Prostate gland (tissue), 2 donors: ENCODE data around the gene KCNK7. TPM values are rescaled to one million over a fixed set of nuclear protein-coding genes. Genes with fewer than 3 reads are reported as not detected.

Experiments
- DNase-seq: peaks from one replicate; pipeline ENCODE4 v3.0.0-alpha.2; 2019; ENCODE audit warnings: low spot score
- H3K27ac ChIP-seq, 2 donors: fragments of 200-600 bp; sonication (generic); 2 replicates each; pipeline ENCODE4 v1.5.1; 2017 to 2019
- H3K27me3 ChIP-seq: fragments of 200-600 bp; sonication (generic); replicated peaks from 2 replicates; pipeline ENCODE4 v1.5.1; 2019; ENCODE audit not compliant: insufficient read depth
- H3K36me3 ChIP-seq, 2 donors: fragments of 200-600 bp; sonication (generic); 1 replicate in 1 of 2; 2 replicates in 1 of 2; pipeline versions ENCODE4 v1.5.1 to v1.8.1; 2017 to 2019
- H3K4me1 ChIP-seq: fragments of 200-600 bp; sonication (generic); replicated peaks from 2 replicates; pipeline ENCODE4 v1.5.1; 2019
- H3K4me3 ChIP-seq, 2 donors: fragments of 200-600 bp; sonication (generic); 2 replicates each; pipeline ENCODE4 v1.5.1; 2017 to 2019
- H3K9me3 ChIP-seq: fragments of 200-600 bp; sonication (generic); 2 replicates; pipeline ENCODE4 v1.5.1; 2017
- POLR2A ChIP-seq: fragments of 450-650 bp; IDR thresholded peaks from one replicate; pipeline ENCODE4 v1.6.1; 2016; ENCODE audit warnings: antibody characterized with exemption, mild to moderate bottlenecking
- POLR2AphosphoS5 ChIP-seq: sonication (generic); formaldehyde crosslinking; IDR thresholded peaks from one replicate; pipeline ENCODE4 v1.6.1; 2017; ENCODE audit warnings: antibody characterized with exemption
- WGBS: methylation state at CpG from one replicate; pipeline ENCODE4 v1.1.5; 2018; 5-methylcytosine and 5-hydroxymethylcytosine counted together
- intact Hi-C: fragments of 100-400 bp; cut with DNase I; formaldehyde crosslinking; loops from one replicate; pipeline ENCODE4 v1.14.2; 2022
- total RNA-seq, 2 donors: library from RNA; depleted of rRNA; stranded (reverse); fragments of >200 nt; gene quantifications; one replicate each; pipeline ENCODE4 v1.1.0, GENCODE V29; 2016
- TF ChIP-seq, protein P1 (sequence below), 4 experiments: fragments of 200-600 bp in 2 of 4; fragments of 450-650 bp in 2 of 4; sonication (generic) in 2 of 4; IDR thresholded peaks; 1 replicate in 3 of 4; 2 replicates in 1 of 4; pipeline ENCODE4 v1.5.1; 2016 to 2019; ENCODE audit warnings: antibody characterized with exemption in 4 of 4, mild to moderate bottlenecking in 2 of 4, moderate library complexity in 2 of 4

Gene KCNK7
- total RNA-seq, 2 donors from 2014 or later, result 0.74 TPM; not detected in 1

- intact Hi-C loops, result no loop called here
- H3K27ac ChIP-seq, result peak overlapping the region in 1 of 2 donors; percentile 45
These were observed 7.2 kb downstream of the KCNK7 start for GRCh38 chr11:65588199-65589054.

GRCh38 chr11:65586676-65587075 lies 8.9 kb downstream of the KCNK7 start:
- 74% methylated on average over 2 of the region's 2 CpGs for WGBS
- intact Hi-C loops, result no loop called here
- TF ChIP-seq, protein P1, sequence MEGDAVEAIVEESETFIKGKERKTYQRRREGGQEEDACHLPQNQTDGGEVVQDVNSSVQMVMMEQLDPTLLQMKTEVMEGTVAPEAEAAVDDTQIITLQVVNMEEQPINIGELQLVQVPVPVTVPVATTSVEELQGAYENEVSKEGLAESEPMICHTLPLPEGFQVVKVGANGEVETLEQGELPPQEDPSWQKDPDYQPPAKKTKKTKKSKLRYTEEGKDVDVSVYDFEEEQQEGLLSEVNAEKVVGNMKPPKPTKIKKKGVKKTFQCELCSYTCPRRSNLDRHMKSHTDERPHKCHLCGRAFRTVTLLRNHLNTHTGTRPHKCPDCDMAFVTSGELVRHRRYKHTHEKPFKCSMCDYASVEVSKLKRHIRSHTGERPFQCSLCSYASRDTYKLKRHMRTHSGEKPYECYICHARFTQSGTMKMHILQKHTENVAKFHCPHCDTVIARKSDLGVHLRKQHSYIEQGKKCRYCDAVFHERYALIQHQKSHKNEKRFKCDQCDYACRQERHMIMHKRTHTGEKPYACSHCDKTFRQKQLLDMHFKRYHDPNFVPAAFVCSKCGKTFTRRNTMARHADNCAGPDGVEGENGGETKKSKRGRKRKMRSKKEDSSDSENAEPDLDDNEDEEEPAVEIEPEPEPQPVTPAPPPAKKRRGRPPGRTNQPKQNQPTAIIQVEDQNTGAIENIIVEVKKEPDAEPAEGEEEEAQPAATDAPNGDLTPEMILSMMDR (IDR thresholded peaks at IDR 0.05), result no peak
- TF ChIP-seq POLR2A, result no peak
- TF ChIP-seq POLR2AphosphoS5, result no peak
- no peak for DNase-seq
- Histone ChIP-seq H3K27ac (no peak overlapping the region), H3K4me1 (no peaks in the 10 kb centered on the region), H3K27me3 (no peaks in the 10 kb centered on the region), H3K4me3 (no peak overlapping the region), H3K36me3 (peaks cover 0 to 11% of the 10 kb centered on the region in 2 donors), H3K9me3 (no peaks in the 10 kb centered on the region)

More at GRCh38 chr11:65588199-65589054, 7.2 kb downstream of the KCNK7 start:
- peaks cover 0 to 11% of the 10 kb centered on the region in 2 donors for H3K36me3 ChIP-seq
- 57% methylated on average over 13 of the region's 13 CpGs for WGBS
- TF ChIP-seq, protein P1 (IDR thresholded peaks at IDR 0.05), result peak in 3 of 4 experiments; percentile 21 to 65 (median 53)
- TF ChIP-seq POLR2A (no peak), POLR2AphosphoS5 (no peak)
- no peak overlapping the region for H3K4me3 ChIP-seq
- DNase-seq, result peak; percentile 44
- no peaks in the 10 kb centered on the region for H3K9me3 ChIP-seq
- H3K27me3 ChIP-seq, result no peaks in the 10 kb centered on the region
- H3K4me1 ChIP-seq, result no peaks in the 10 kb centered on the region

DNA sequence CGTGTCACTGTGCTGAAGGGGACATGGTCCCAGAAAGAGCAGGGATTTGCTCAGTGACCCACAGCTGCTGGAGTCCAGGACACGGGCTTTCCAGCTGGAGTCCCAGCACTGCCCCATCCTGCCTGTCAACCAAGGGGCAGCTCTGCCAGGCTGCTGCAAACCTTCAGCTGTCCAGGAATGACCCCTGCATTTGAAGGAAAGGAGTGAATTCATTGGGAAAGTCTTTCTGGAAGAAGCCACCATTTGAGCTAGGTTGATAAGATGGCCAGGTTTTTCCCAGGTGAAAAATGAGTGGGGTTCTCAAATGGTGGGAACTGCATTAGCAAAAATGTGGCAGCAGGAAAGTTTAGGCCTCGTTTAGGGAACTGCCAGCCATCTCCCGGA lies 9.4 kb downstream of the KCNK7 start:
- intact Hi-C loops, result no loop called here
- H3K4me1 ChIP-seq, result no peaks in the 10 kb centered on the region
- no peaks in the 10 kb centered on the region for H3K9me3 ChIP-seq
- H3K4me3 ChIP-seq, result no peak overlapping the region
- H3K27me3 ChIP-seq, result no peaks in the 10 kb centered on the region
- 81% methylated on average over 4 of the region's 4 CpGs for WGBS
- H3K27ac ChIP-seq, result no peak overlapping the region
- DNase-seq, result no peak
- TF ChIP-seq, protein P1 (IDR thresholded peaks at IDR 0.05), result no peak
- no peak for TF ChIP-seq POLR2AphosphoS5
- no peak for TF ChIP-seq POLR2A
- H3K36me3 ChIP-seq, result peaks cover 0 to 16% of the 10 kb centered on the region in 2 donors

- Histone ChIP-seq H3K36me3 (peaks cover 0 to 22% of the 10 kb centered on the region in 2 donors), H3K4me3 (no peak overlapping the region), H3K9me3 (no peaks in the 10 kb centered on the region), H3K4me1 (no peaks in the 10 kb centered on the region), H3K27ac (no peak overlapping the region), H3K27me3 (no peaks in the 10 kb centered on the region)
- intact Hi-C loops, result no loop called here
- 81% methylated on average over 51 of the region's 51 CpGs for WGBS
- TF ChIP-seq POLR2A (no peak), POLR2AphosphoS5 (no peak)
- TF ChIP-seq, protein P1 (IDR thresholded peaks at IDR 0.05), result no peak
- DNase-seq, result no peak
These were observed 10.0 kb downstream of the KCNK7 start for GRCh38 chr11:65585396-65586246.
